AG04449 (cell line): Measurements from ENCODE around the gene R3HDML.

Source experiments
- CTCF ChIA-PET: fragments of 350-600 bp; formaldehyde crosslinking; extraction: SDS; loops from one replicate; lab custom pipeline; 2021; ENCODE audit warnings: antibody characterized with exemption; lab: Yijun Ruan, JAX
- POLR2A ChIA-PET: fragments of 400-600, 350-600 bp; formaldehyde crosslinking; extraction: SDS; loops from one replicate; lab custom pipeline; 2020; ENCODE audit warnings: antibody characterized with exemption, inconsistent platforms; lab: Yijun Ruan, JAX
- DNase-seq: peaks from one replicate; pipeline ENCODE4 v3.0.0-alpha.2; 2010; ENCODE audit warnings: low read depth, low spot score
- H3K4me3 ChIP-seq: 2 replicates; pipeline ENCODE4 v1.5.1; 2011; ENCODE audit warnings: low read depth, mild to moderate bottlenecking, control low read depth, low read length
- CTCF ChIP-seq: IDR thresholded peaks from one replicate; pipeline ENCODE4 v1.5.1; 2011; ENCODE audit warnings: mild to moderate bottlenecking, moderate library complexity, low read length, control low read depth, inconsistent platforms; ENCODE audit not compliant: insufficient read depth; ENCODE audit errors: missing control alignments

Gene R3HDML

GRCh38 chr20:44395461-44396340 lies 58.9 kb downstream of the R3HDML start:
- TF ChIP-seq CTCF, result no peak
- no peak for DNase-seq
- H3K4me3 ChIP-seq, result no peak overlapping the region
- ChIA-PET POLR2A (no interaction called here), CTCF (interaction anchor here (0.8 to 8.1 kb wide), 6 partner anchors 12 to 214 kb away, joined by 3 to 98 read pairs (median 6); partner anchors contain the start of gene TTPAL)

GRCh38 chr20:44396369-44397130 lies 59.7 kb downstream of the R3HDML start:
- no peak for DNase-seq
- ChIA-PET CTCF (interaction anchor here (1.0 to 6.0 kb wide), 4 partner anchors 10 to 179 kb away, joined by 3 to 50 read pairs (median 4); partner anchors contain the start of gene TTPAL), POLR2A (no interaction called here)
- TF ChIP-seq CTCF, result no peak
- H3K4me3 ChIP-seq, result no peak overlapping the region

- DNase-seq, result peak; percentile 7
- CTCF ChIA-PET, result interaction anchor here (0.6 to 6.0 kb wide), 6 partner anchors 9 to 258 kb away, joined by 3 to 50 read pairs (median 4); no protein-coding TSS in a partner anchor
- POLR2A ChIA-PET, result no interaction called here
- H3K4me3 ChIP-seq, result no peak overlapping the region
- no peak for TF ChIP-seq CTCF
These were observed 61.5 kb downstream of the R3HDML start for GRCh38 chr20:44398335-44398734.

GRCh38 chr20:44399446-44399845 lies 62.6 kb downstream of the R3HDML start:
- ChIA-PET POLR2A (no interaction called here), CTCF (interaction anchor here (0.6 to 6.0 kb wide), 3 partner anchors 16 to 181 kb away, joined by 3 to 50 read pairs (median 3); no protein-coding TSS in a partner anchor)
- no peak overlapping the region for H3K4me3 ChIP-seq
- DNase-seq, result no peak
- TF ChIP-seq CTCF, result no peak

- ChIA-PET POLR2A (no interaction called here), CTCF (interaction anchor here (1.0 kb wide), 1 partner anchor 11 kb away, joined by 3 read pairs; no protein-coding TSS in a partner anchor)
- DNase-seq, result no peak
- TF ChIP-seq CTCF, result no peak
- H3K4me3 ChIP-seq, result no peak overlapping the region
These were observed 63.8 kb downstream of the R3HDML start for GRCh38 chr20:44400671-44400969.
